SK-N-SH treated with all-trans-retinoic acid at 6 μM for 48 hours (cell line): ENCODE data around the gene PDE9A.

Experiments
- ATAC-seq: fragments of 200-7000 bp; cut with Tn5 transposase; 3 replicates; pipeline ENCODE4 v1.9.1; 2020; ENCODE audit warnings: mild to moderate bottlenecking, moderate library complexity
- ARNTL ChIP-seq: fragments of 450-650 bp; formaldehyde crosslinking; IDR thresholded peaks from 2 replicates; pipeline ENCODE4 v1.5.0; 2020; ENCODE audit warnings: low read depth, mild to moderate bottlenecking, moderate library complexity, borderline replicate concordance
- BACH2 ChIP-seq: fragments of 250-450 bp; sonication (Bioruptor Pico); IDR thresholded peaks from 2 replicates; pipeline ENCODE4 v1.9.0; 2021; ENCODE audit warnings: mild to moderate bottlenecking, borderline replicate concordance
- CSDC2 ChIP-seq: fragments of 250-450 bp; sonication (Bioruptor Pico); IDR thresholded peaks from 2 replicates; pipeline ENCODE4 v1.5.0; 2020; ENCODE audit warnings: mild to moderate bottlenecking, moderate library complexity
- CSRNP3 ChIP-seq: fragments of 250-450 bp; sonication (Bioruptor Pico); IDR thresholded peaks from 2 replicates; pipeline ENCODE4 v1.5.1; 2021; ENCODE audit warnings: mild to moderate bottlenecking, moderate library complexity
- ESRRG ChIP-seq: fragments of 250-450 bp; sonication (Bioruptor Pico); IDR thresholded peaks from 2 replicates; pipeline ENCODE4 v1.6.1; 2021; ENCODE audit warnings: mild to moderate bottlenecking
- GLIS3 ChIP-seq: fragments of 250-450 bp; sonication (Bioruptor Pico); IDR thresholded peaks from 2 replicates; pipeline ENCODE4 v1.5.0; 2020; ENCODE audit warnings: mild to moderate bottlenecking, moderate library complexity
- ISL1 ChIP-seq: fragments of 250-450 bp; sonication (Bioruptor Pico); IDR thresholded peaks from 2 replicates; pipeline ENCODE4 v2.1.2; 2022; ENCODE audit warnings: mild to moderate bottlenecking, moderate library complexity
- OSR1 ChIP-seq: fragments of 250-450 bp; sonication (Bioruptor Pico); IDR thresholded peaks from 2 replicates; pipeline ENCODE4 v1.8.0; 2022; ENCODE audit warnings: moderate library complexity, mild to moderate bottlenecking, inconsistent platforms
- PATZ1 ChIP-seq: fragments of 250-450 bp; sonication (Bioruptor Pico); IDR thresholded peaks from 2 replicates; pipeline ENCODE4 v1.8.0; 2020; ENCODE audit warnings: mild to moderate bottlenecking, moderate library complexity, borderline replicate concordance
- POU6F1 ChIP-seq: fragments of 250-450 bp; sonication (Bioruptor Pico); IDR thresholded peaks from 2 replicates; pipeline ENCODE4 v1.8.0; 2021; ENCODE audit warnings: low read depth, mild to moderate bottlenecking, moderate library complexity, borderline replicate concordance
- PPARA ChIP-seq: fragments of 250-450 bp; sonication (Bioruptor Pico); IDR thresholded peaks from 2 replicates; pipeline ENCODE4 v1.5.0; 2020; ENCODE audit warnings: mild to moderate bottlenecking, borderline replicate concordance
- RARB ChIP-seq: fragments of 250-450 bp; sonication (Bioruptor Pico); IDR thresholded peaks from 2 replicates; pipeline ENCODE4 v1.8.0; 2021; ENCODE audit warnings: mild to moderate bottlenecking, moderate library complexity
- SNAI2 ChIP-seq: fragments of 250-450 bp; sonication (Bioruptor Pico); IDR thresholded peaks from 2 replicates; pipeline ENCODE4 v1.5.0; 2020; ENCODE audit warnings: mild to moderate bottlenecking, moderate library complexity
- TCF4 ChIP-seq: fragments of 250-450 bp; sonication (Bioruptor Pico); IDR thresholded peaks from 2 replicates; pipeline ENCODE4 v1.8.0; 2021; ENCODE audit warnings: mild to moderate bottlenecking, moderate library complexity, borderline replicate concordance
- TOX ChIP-seq: fragments of 250-450 bp; sonication (Bioruptor Pico); IDR thresholded peaks from 2 replicates; pipeline ENCODE4 v1.8.0; 2021; ENCODE audit warnings: mild to moderate bottlenecking, moderate library complexity, borderline replicate concordance
- ZC3H10 ChIP-seq: fragments of 250-450 bp; sonication (Bioruptor Pico); IDR thresholded peaks from 2 replicates; pipeline ENCODE4 v1.5.1; 2021; ENCODE audit warnings: mild to moderate bottlenecking, moderate library complexity
- ZFP3 ChIP-seq: fragments of 250-450 bp; sonication (Bioruptor Pico); IDR thresholded peaks from 2 replicates; pipeline ENCODE4 v1.5.0; 2020; ENCODE audit warnings: mild to moderate bottlenecking, moderate library complexity
- ZFP30 ChIP-seq: fragments of 450-650 bp; formaldehyde crosslinking; IDR thresholded peaks from 2 replicates; pipeline ENCODE4 v1.5.0; 2022; ENCODE audit warnings: mild to moderate bottlenecking, moderate library complexity
- ZNF565 ChIP-seq: fragments of 450-650 bp; formaldehyde crosslinking; conservative IDR thresholded peaks from 2 replicates; pipeline ENCODE4 v1.5.0; 2020; ENCODE audit warnings: low read depth, mild to moderate bottlenecking, moderate library complexity
- ZNF70 ChIP-seq: fragments of 450-650 bp; formaldehyde crosslinking; IDR thresholded peaks from 2 replicates; pipeline ENCODE4 v1.5.0; 2020; ENCODE audit warnings: mild to moderate bottlenecking, moderate library complexity

PDE9A gene

GRCh38 chr21:42704861-42705260, 51.4 kb downstream of the PDE9A start:
- no peak for ATAC-seq
- TF ChIP-seq ISL1 (CRISPR knock-in tag) (no peak), ZNF565 (CRISPR knock-in tag) (no peak), CSRNP3 (no peak), SNAI2 (no peak), ESRRG (CRISPR knock-in tag) (no peak), ARNTL (CRISPR knock-in tag) (no peak), PATZ1 (CRISPR knock-in tag) (no peak), PPARA (CRISPR knock-in tag) (no peak), POU6F1 (no peak), ZNF70 (no peak), RARB (CRISPR knock-in tag) (no peak)
- TF ChIP-seq, all 23 proteins: peak for 0

GRCh38 chr21:42705346-42705745, 51.9 kb downstream of the PDE9A start:
- TF ChIP-seq TOX (no peak), OSR1 (CRISPR knock-in tag) (no peak), GLIS3 (CRISPR knock-in tag) (no peak), ARNTL (CRISPR knock-in tag) (no peak), TCF4 (CRISPR knock-in tag) (no peak), CSDC2 (CRISPR knock-in tag) (no peak), ISL1 (CRISPR knock-in tag) (no peak), POU6F1 (no peak), PPARA (CRISPR knock-in tag) (no peak), RARB (CRISPR knock-in tag) (no peak), ZFP3 (CRISPR knock-in tag) (no peak)

GRCh38 chr21:42705746-42706374, 52.4 kb downstream of the PDE9A start:
- no peak for ATAC-seq
- TF ChIP-seq BACH2 (CRISPR knock-in tag) (no peak), TCF4 (CRISPR knock-in tag) (no peak), POU6F1 (no peak), ZFP30 (no peak), RARB (CRISPR knock-in tag) (no peak), ISL1 (CRISPR knock-in tag) (no peak), CSDC2 (CRISPR knock-in tag) (no peak), GLIS3 (CRISPR knock-in tag) (no peak), ZNF70 (no peak), ZNF565 (CRISPR knock-in tag) (no peak)

More at GRCh38 chr21:42705346-42705745, 51.9 kb downstream of the PDE9A start:
- no peak for ATAC-seq

- TF ChIP-seq TOX (no peak), ZC3H10 (CRISPR knock-in tag) (no peak), TCF4 (CRISPR knock-in tag) (no peak), CSDC2 (CRISPR knock-in tag) (no peak), PPARA (CRISPR knock-in tag) (no peak)
- no peak for ATAC-seq
Measured at GRCh38 chr21:42706765-42707164, 53.3 kb downstream of the PDE9A start.
